GM10248 (cell line): ENCODE results near the gene NEMP2.

Source experiments
- CTCF ChIA-PET: fragments of 300-600 bp; sonication (Branson Sonifier 250); formaldehyde crosslinking; extraction: SDS; loops from one replicate; lab custom pipeline; 2021; ENCODE audit warnings: antibody characterized with exemption; lab: Yijun Ruan, JAX
- POLR2A ChIA-PET: fragments of 350-650 bp; sonication (Branson Sonifier 250); formaldehyde crosslinking; extraction: SDS; loops from one replicate; lab custom pipeline; 2020; ENCODE audit warnings: antibody characterized with exemption; lab: Yijun Ruan, JAX
- DNase-seq: peaks from one replicate; pipeline ENCODE4 v3.0.0; 2012; ENCODE audit errors: extremely low spot score
- CTCF ChIP-seq: IDR thresholded peaks from 2 replicates; pipeline ENCODE4 v1.5.1; 2012; ENCODE audit warnings: mild to moderate bottlenecking, low read depth; ENCODE audit errors: extremely low read depth, missing control alignments, control extremely low read depth

NEMP2 gene

GRCh38 chr2:190571686-190572085 is 37.2 kb upstream of the NEMP2 start:
- no peak for DNase-seq
- ChIA-PET POLR2A (no interaction called here), CTCF (interaction anchor here (1.1 to 2.4 kb wide), 6 partner anchors 9 to 107 kb away, joined by 3 to 11 read pairs (median 5); no protein-coding TSS in a partner anchor)
- no peak for TF ChIP-seq CTCF

DNA sequence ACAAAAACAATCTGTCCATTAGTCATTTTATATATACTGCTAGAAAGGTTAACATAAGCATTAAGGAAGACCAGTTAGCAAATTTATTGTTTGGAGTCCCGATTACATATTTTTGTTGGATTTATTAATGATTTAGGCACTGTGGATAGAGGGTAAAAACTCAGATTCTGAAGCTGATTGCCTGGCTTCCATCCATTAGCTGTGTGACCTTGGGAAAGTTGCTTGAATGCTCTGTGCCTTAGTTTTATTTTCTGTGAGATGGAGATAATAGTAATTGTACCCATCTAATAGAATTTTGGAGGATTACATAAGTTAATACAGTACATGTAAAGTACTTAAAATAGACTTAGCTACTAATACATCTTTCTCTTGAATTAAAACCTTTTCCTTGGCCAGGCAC is 36.3 kb upstream of the NEMP2 start:
- TF ChIP-seq CTCF = no peak
- POLR2A ChIA-PET = no interaction called here
- no peak for DNase-seq
- CTCF ChIA-PET = interaction anchor here (1.0 to 2.4 kb wide), 6 partner anchors 9 to 35 kb away, joined by 3 to 11 read pairs (median 5); no protein-coding TSS in a partner anchor

DNA sequence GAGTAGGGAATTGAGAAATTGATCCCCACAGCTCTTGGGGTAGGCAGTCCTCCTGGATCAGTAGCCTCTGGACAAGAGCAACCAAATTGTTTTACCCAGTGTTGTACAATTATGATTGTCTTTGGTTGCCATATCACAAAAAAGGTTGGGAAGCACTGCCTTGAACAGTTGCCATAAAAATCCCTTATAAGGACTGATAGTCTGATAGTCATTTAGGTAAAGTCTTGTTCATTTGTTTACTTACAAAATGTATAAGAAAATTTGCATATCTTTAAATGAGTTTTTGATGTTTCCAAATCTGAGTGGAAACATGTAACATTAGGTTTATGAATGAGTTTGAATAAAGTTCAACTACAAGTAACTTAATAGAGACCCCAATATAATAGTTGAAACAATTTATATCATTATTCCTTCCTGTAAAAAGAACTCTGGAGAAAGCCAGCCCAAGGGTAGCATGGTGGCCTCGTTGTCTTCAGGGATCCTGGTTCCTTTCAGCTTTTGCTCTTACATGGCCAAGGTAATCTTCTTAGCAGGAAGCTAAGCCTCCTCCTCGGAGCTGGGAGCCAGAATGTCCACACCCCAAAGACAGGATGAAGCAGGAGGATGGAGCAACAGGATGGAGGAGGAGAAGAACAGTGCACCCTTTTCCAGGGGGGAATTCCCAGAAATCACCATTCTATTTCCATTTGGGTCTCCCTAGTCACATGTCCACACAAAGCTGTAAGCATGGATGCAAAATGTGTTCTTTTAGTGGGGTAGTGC is 35.7 kb upstream of the NEMP2 start:
- CTCF ChIA-PET = interaction anchor here (1.0 to 2.4 kb wide), 5 partner anchors 8 to 43 kb away, joined by 3 to 11 read pairs (median 5); no protein-coding TSS in a partner anchor
- DNase-seq = no peak
- POLR2A ChIA-PET = no interaction called here
- no peak for TF ChIP-seq CTCF

- ChIA-PET POLR2A (no interaction called here), CTCF (interaction anchor here (1.0 to 1.1 kb wide), 2 partner anchors 15 to 36 kb away, joined by 3 read pairs; no protein-coding TSS in a partner anchor)
- DNase-seq = no peak
- TF ChIP-seq CTCF = no peak
These were observed 30.3 kb upstream of the NEMP2 start for GRCh38 chr2:190564838-190565237.

- ChIA-PET POLR2A (no interaction called here), CTCF (interaction anchor here (1.0 to 3.2 kb wide), 5 partner anchors 11 to 21 kb away, joined by 3 to 21 read pairs (median 7); no protein-coding TSS in a partner anchor)
- no peak for DNase-seq
- no peak for TF ChIP-seq CTCF
These were observed 29.1 kb upstream of the NEMP2 start for GRCh38 chr2:190563646-190564045.

DNA sequence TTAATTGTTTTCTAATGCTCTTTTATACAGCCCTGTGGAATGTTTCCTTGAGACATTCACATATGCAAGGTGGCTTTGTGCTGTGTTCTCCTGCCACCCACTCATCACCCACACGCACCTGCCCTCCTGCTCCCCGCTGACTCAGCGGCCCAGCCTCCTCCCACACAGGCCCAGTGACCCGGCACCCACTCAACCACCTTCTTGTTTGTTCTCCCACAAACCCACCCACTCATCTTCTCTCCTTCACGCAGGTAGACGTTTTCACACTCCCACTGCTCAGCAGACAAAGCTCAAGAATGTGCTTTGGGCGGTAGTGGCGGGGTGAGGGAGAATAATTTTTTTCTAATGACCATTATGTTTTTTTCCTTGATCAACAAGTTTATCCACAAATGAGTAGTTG is 28.6 kb upstream of the NEMP2 start:
- ChIA-PET POLR2A (no interaction called here), CTCF (interaction anchor here (0.9 to 3.2 kb wide), 7 partner anchors 8 to 40 kb away, joined by 3 to 21 read pairs (median 7); no protein-coding TSS in a partner anchor)
- no peak for DNase-seq
- TF ChIP-seq CTCF = no peak
